Stimulated activated CD8-positive, alpha-beta memory T cell treated with anti-CD3 and anti-CD28 coated beads, Interleukin-12 subunit alpha, Interleukin-12 subunit beta, amount 100 ng/mL, for 4 hours (primary cell): ENCODE results near the gene PLA2G4D.
"Not testable (repeated sequence)": the region's sequence is repeated elsewhere in the genome, so short reads cannot be mapped to it uniquely, and the experiment has no call there.

Experiments used
- DNase-seq: peaks from one replicate; pipeline ENCODE4 v3.0.0-alpha.2; 2020; ENCODE audit warnings: low read depth

The PLA2G4D gene

GRCh38 chr15:42121682-42122081, 27.3 kb upstream of the PLA2G4D start:
- DNase-seq = no peak

GRCh38 chr15:42121021-42121420, 26.7 kb upstream of the PLA2G4D start:
- no peak for DNase-seq

DNA sequence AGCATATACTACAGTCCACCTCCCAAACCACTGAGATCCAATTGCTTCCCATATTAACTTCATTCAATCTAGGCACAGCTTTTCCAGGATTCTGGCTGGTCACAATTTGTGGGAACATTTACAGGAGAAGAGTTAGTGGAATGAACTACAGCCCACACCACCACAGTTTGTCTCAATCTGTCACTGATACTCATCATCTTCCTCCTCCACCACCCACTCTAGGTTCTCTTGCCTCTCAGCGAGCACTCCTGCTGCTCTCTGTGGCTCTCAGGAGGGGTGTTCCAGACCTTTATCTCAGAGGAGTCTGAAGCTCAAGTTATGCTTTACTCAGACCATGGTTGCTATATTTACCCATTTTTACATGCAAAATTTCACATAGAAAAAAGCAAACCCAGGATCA, 25.9 kb upstream of the PLA2G4D start:
- DNase-seq = no peak

DNA sequence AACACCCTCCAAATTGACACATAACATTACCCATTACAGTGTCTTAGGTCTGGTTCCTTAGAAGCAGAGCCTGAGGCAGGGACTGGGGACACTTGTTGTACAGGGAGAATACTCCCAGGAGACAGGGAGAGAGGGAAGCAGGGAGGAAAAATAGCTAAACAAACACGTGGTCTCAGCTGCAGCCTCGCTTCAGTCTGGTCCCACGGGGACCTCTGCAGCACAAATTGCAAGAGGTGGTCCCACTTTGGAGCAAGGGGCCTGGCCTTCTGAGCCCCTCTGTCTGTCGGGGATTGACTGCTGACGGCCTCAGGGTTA, 25.0 kb upstream of the PLA2G4D start:
- no peak for DNase-seq

GRCh38 chr15:42118650-42119445, 24.5 kb upstream of the PLA2G4D start:
- no peak for DNase-seq

DNA sequence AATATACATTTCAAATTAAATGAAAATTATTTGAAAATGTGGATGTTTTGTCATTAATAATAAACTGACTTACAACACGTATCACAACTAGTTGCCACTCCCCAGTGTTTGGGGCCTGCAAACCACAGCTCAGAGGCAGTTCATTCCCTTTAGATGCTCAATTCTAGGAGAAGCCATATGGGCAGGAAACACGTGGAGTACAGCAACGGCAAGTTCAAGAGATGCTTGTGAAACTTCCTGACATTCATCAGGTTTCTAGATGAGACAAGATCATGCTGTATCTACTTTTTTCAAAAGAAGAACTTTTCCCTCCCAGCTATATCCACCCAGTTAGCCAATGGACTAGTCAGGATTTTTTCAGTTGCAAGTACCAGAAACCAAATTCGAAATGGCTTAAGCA, 17.6 kb upstream of the PLA2G4D start:
- no peak for DNase-seq

GRCh38 chr15:42110367-42110766, 16.0 kb upstream of the PLA2G4D start:
- no peak for DNase-seq

GRCh38 chr15:42108806-42109205, 14.4 kb upstream of the PLA2G4D start:
- DNase-seq = no peak

DNA sequence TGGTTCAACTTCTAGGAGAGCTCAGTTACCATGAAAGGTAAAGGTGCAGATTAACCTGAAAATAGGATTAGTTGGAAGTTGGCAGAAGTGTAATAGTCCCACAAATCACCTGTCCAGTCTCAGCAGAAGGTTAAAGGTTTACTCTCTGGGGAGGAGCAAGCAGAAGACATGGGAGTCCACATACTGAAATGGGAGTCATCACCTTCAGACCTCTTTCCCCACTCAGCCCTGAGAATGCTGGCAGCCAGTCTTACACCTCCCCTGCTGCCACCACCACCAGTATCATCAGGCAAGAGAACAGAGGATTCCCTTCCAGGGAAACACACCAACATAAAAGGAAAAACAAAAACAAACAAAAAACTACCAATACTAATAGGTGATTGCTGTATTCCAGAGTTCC, 13.8 kb upstream of the PLA2G4D start:
- DNase-seq = no peak

- DNase-seq = no peak
Measured at GRCh38 chr15:42107473-42107872, 13.1 kb upstream of the PLA2G4D start.

DNA sequence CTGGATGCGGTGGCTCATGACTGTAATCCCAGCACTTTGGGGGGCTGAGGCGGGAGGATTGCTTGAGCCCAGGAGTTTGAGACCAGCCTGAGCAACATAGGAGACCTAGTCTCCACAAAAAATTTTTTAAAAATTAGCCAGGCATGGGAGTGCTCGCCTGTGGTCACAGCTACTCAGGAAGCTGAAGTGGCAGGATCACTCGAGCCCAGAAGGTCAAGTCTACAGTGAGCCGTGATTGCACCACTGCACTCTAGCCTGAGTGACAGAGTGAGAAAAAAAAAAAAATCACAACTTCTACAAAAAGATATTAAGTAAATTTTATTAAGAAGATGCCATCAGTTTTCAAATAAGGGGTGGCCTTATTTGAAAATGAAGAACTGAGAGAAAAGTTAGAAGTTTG, 11.9 kb upstream of the PLA2G4D start:
- no peak for DNase-seq

- no peak for DNase-seq
Measured at GRCh38 chr15:42104095-42104891, 9.9 kb upstream of the PLA2G4D start.

- no peak for DNase-seq
Measured at GRCh38 chr15:42102646-42103235, 8.4 kb upstream of the PLA2G4D start.

DNA sequence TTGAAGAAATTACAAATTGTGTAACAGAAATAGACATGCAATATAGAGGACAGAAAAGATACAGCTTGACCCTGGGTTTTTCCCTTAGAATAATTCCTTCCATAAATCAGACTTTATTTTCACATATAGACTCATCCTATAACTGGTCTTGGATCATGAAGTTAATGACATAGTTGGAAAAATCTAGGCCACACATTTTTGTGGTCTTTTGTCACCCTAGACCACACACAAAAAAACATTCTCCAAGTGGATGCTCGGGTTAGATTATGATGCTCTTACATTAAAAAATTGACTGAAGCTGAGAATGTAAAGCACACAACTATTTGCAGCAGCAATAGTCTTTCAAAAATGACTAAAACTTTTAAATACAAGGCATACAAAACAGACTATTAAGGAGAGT, 7.5 kb upstream of the PLA2G4D start:
- no peak for DNase-seq

DNA sequence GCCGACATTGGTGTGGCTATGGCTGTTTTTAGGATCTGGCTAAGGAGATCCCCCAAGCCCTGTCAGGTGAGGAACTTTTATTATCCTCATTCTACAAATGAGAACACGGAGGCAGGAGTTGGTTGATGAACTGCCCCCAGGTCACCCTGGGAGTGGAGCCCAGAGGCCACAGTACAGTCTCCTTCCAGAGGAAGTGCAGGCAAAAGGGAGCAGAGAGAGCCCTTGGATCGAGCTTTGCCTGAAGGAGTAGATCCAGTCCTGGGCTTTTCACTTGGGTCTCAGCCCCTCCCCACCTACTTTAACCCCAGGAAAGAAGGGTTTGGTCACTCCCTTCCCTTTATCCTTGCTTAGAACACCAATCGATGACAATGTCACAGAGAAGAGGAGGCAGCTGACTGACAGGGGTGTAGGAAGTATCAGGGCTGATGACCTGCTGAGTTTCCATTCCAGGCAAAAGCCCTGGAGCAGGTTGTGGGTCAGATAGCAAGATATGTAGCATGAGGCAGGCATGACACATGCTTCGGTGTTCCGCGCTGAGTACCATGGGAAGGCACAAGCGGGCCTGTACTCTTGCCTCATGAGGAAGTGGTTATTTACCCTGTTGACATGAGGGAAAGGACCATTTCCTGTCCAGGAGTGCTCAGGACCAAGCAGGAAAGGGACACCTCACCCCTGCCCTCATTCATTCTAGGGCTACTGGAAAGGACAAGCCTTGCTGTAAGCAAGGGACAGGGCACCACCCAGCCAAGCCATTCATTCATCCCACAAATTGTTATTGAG, 5.8 kb upstream of the PLA2G4D start:
- DNase-seq = no peak

GRCh38 chr15:42097018-42097417, 2.7 kb upstream of the PLA2G4D start:
- DNase-seq = no peak

DNA sequence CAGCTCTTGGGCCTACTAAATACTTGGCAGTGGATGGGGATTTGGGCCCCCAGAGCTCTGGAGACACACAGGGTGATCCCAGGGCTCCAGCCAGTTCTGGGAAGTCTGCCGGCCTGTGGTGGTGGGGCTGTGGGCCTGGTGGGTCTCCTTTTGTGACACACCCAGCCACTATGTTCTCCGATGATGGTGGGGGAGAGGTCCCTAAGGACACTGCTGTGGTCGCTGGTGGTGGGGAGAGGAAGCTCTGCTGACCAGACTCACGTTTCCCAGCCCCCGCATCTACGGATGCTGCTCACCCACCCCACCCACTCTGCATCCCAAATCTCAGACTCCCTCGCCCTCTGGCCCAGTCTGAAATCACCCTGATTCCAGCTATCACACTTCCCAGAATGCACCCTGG, 396 bp downstream of the PLA2G4D start:
- no peak for DNase-seq

DNA sequence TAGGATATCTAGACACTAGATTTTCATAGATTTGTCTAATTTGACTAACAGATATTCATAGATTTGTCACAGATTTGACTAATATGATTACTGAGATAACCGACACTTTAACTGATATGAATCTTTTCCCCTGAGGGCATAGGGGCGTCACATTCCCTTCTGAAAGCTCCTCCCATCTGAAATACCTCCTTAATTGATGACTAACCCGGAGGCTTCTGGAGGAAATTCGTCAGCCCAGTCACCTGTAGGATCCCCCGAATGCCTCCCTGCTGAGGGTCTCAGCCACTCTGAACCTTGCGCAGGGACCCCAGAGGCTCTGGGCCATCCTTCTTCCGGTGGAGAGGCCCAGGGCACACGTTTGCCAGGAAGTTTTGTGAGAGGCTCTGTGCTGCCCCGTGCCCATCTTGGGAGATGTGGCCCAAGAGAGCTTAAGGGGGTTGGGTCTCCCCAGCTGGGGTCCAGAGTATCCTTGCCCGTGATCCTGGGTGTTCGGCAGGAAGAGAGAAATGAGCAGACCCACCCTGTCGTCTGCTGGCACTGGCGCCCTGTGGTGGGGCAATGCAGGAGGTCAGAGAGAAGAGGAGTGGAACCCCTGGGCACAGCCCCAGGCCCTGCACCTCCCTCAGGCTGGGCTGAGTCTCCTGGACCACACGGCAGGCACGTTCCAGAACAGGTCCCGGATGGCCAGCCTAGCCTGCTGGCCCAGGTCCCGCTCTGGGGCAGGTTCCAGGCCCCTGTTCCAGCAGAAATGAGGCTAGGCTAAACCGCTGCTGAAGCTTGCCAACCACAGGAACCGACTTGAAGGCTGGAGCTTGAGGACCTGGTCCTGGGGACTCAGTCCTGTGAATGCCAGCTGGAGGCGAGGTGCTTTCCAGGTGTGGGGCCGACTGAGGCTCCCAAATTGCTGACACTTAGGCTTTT, 1.7 kb downstream of the PLA2G4D start:
- no peak for DNase-seq

DNA sequence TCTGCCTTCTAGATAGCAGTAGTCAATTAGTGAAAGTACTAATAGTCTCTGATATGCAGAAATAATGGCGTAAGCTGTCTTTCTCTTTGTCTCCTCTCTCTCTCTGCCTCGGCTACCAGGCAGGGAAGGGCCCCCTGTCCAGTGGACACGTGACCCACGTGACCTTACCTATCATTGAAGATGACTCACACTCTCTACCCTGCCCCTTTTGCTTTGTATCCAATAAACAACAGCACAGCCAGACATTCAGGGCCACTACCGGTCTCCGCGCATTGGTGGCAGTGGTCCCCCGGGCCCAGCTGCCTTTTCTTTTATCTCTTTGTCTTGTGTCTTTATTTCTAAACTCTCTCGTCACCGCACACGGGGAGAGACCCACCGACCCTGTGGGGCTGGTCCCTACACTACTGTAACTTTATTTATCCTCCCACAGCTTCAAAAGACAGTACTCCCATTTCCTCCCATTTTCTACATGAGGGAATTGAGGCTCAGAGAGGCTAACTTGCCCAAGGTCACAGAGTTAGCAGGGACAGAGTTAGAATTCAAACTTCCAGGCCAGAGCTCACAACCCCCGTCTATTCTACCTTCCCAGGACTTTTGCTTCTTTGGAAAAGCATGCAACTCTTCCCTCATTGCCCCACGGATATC, 2.5 kb downstream of the PLA2G4D start:
- not testable (repeated sequence) for DNase-seq

GRCh38 chr15:42090781-42091180, 3.6 kb downstream of the PLA2G4D start:
- no peak for DNase-seq

DNA sequence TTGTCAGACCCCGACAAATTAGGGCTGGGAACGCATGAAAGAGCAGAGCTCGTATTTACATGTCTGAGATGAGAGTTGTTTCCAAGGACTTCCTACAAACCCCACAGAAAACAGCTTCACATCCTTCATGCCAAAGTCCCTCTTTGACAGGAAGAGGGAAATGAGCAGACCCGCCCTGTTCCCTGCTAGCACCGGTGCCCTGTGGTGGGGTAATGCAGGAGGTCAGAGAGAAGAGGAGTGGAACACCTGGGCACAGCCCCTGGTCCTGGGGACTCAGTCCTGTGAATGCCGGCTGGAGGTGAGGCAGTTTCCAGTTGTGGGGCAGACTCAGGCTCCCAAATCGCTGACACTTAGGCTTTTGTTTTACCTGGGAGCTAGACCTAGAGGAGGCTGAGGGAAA, 4.0 kb downstream of the PLA2G4D start:
- DNase-seq = no peak
